ENCODE results near the gene PIF1. TPM values are rescaled to one million over a fixed set of nuclear protein-coding genes. Genes with fewer than 3 reads are reported as not detected.
"Not testable (repeated sequence)": the region's sequence is repeated elsewhere in the genome, so short reads cannot be mapped to it uniquely, and the experiment has no call there.

PIF1 gene
- total RNA-seq, 2 experiments from 2014 or later, result 30.0 to 36.3 TPM

- Mint-ChIP-seq H3K9me3 (ENCODE audit: low read depth) (no peaks in the 10 kb centered on the region), H3K36me3 (ENCODE audit: low read depth) (no peaks in the 10 kb centered on the region), H3K4me1 (no peaks in the 10 kb centered on the region), H3K27ac (no peak overlapping the region), H3K4me3 (no peak overlapping the region), H3K27me3 (peaks cover 3% of the 10 kb centered on the region)
- ATAC-seq, result peak; percentile 86
- peak; percentile 86 for DNase-seq
- ChIA-PET CTCF (interaction anchor here (0.5 to 5.2 kb wide), 34 partner anchors 8 to 664 kb away, joined by 3 to 54 read pairs (median 4); partner anchors contain the start of genes ANKDD1A and PIF1), POLR2A (interaction anchor here (0.6 to 1.0 kb wide), 2 partner anchors 33 to 44 kb away, joined by 3 read pairs; no protein-coding TSS in a partner anchor)
- intact Hi-C loops (cut with DNase I, micrococcal nuclease), result loop anchor here (1.0 to 2.0 kb wide), 3 partner anchors 79 to 123 kb away; no protein-coding TSS in a partner anchor
Observed at GRCh38 chr15:64809649-64810496, 15.6 kb downstream of the PIF1 start.

DNA sequence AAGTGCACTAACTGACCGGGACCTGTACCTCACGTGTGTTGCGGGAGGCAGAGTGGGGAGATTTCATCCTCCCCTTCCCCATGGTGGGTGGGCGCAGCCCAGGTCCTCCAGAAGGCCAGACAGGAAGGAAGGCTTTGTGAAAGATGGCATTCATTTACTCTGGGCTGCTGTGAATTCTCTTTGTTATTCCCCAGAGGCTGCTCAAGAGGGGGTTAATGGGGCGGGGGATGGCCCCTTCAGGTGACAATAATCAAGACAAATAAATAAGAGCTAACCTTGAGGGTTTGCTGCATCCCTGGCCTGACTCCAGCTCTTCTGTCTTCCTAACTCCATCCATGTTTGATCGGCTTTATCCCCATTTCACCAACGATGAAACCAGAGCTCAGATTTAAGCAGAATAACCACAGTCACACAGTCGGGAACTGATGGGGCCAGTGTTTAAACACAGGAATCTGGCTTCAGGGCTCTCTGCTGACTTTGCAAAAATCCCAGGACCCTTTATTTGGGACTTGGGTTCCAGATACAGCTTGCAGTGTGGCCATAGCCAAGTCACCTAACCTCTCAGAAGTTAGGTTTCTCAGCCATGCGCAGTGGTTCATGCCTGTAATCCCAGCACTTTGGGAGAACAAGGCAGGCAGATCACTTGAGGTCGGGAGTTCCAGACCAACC is 16.5 kb downstream of the PIF1 start:
- CTCF ChIA-PET, result interaction anchor here (0.6 to 5.2 kb wide), 20 partner anchors 12 to 584 kb away, joined by 3 to 54 read pairs (median 6); partner anchors contain the start of genes ANKDD1A and PIF1
- Mint-ChIP-seq H3K36me3 (ENCODE audit: low read depth) (no peaks in the 10 kb centered on the region), H3K27ac (peak overlapping the region; percentile 21), H3K4me1 (no peaks in the 10 kb centered on the region), H3K9me3 (ENCODE audit: low read depth) (no peaks in the 10 kb centered on the region), H3K4me3 (no peak overlapping the region), H3K27me3 (peaks cover 3% of the 10 kb centered on the region)
- DNase-seq (no peak), ATAC-seq (no peak)
- POLR2A ChIA-PET, result interaction anchor here (0.6 kb wide), 2 partner anchors 34 to 110 kb away, joined by 3 to 7 read pairs; no protein-coding TSS in a partner anchor
- intact Hi-C loops (cut with DNase I, micrococcal nuclease), result no loop called here

DNA sequence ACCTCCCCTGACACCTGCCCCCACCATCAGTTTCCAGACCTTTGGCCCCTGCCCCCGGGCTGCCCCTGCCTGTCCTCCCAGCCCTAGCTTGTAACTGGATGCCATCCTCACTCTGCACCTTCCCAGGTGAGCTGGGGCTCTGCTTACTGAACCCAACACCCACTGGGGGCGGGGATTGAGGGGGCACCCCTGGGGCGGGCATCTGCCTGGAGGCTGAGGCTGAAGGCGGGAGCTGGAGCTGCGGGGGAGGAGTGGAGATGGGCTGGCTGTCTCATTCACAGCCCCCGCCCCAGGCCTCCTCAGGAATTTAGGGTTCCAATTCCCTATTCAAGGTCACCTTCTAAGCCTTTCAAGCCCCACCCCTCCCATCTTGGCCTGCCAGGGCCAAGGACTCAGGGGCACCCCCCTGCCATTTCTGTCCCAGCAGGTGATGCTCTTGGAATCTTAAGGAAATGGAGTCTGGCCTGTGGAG is 17.7 kb downstream of the PIF1 start:
- Mint-ChIP-seq H3K4me1 (no peaks in the 10 kb centered on the region), H3K9me3 (ENCODE audit: low read depth) (no peaks in the 10 kb centered on the region), H3K36me3 (ENCODE audit: low read depth) (no peaks in the 10 kb centered on the region), H3K4me3 (no peak overlapping the region), H3K27ac (no peak overlapping the region), H3K27me3 (peaks cover 3% of the 10 kb centered on the region)
- intact Hi-C loops (cut with DNase I, micrococcal nuclease), result no loop called here
- ChIA-PET POLR2A (no interaction called here), CTCF (interaction anchor here (0.7 to 5.2 kb wide), 2 partner anchors 13 to 122 kb away, joined by 3 to 54 read pairs; no protein-coding TSS in a partner anchor)
- ATAC-seq, result no peak
- DNase-seq, result no peak

- intact Hi-C loops (cut with DNase I, micrococcal nuclease), result no loop called here
- DNase-seq (no peak), ATAC-seq (no peak)
- ChIA-PET CTCF (interaction anchor here (0.7 to 5.2 kb wide), 3 partner anchors 14 to 122 kb away, joined by 3 to 54 read pairs (median 3); no protein-coding TSS in a partner anchor), POLR2A (no interaction called here)
- H3K9me3 Mint-ChIP-seq (ENCODE audit: low read depth), result no peaks in the 10 kb centered on the region
- no peak overlapping the region for H3K4me3 Mint-ChIP-seq
- H3K36me3 Mint-ChIP-seq (ENCODE audit: low read depth), result no peaks in the 10 kb centered on the region
- H3K27me3 Mint-ChIP-seq, result peaks cover 3% of the 10 kb centered on the region
- no peaks in the 10 kb centered on the region for H3K4me1 Mint-ChIP-seq
- H3K27ac Mint-ChIP-seq, result no peak overlapping the region
Observed at GRCh38 chr15:64807051-64807749, 18.2 kb downstream of the PIF1 start.

DNA sequence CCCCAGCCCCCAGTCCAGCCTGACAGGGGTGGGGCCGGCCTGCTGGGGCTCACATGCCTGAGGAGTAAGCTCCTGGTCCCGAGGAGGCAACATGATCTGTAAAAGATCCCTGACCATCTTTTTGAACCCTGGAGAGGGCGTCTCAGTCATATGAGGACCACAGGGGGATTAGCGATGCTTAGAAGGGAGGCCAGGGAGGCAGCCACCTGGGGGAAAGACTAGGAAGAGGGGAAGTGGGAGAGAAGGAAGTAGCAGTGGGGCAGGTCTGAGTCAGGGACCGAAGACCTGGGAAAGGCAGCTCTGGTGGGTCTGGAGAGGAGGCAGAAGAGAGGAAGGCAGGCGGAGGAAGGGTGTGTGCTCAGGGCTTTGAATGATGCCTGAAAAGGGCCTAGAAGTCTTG is 18.9 kb downstream of the PIF1 start:
- Mint-ChIP-seq H3K27me3 (peaks cover 3% of the 10 kb centered on the region), H3K4me3 (no peak overlapping the region), H3K9me3 (ENCODE audit: low read depth) (no peaks in the 10 kb centered on the region), H3K36me3 (ENCODE audit: low read depth) (no peaks in the 10 kb centered on the region), H3K27ac (no peak overlapping the region), H3K4me1 (no peaks in the 10 kb centered on the region)
- intact Hi-C loops (cut with DNase I, micrococcal nuclease), result no loop called here
- ChIA-PET POLR2A (no interaction called here), CTCF (interaction anchor here (0.7 to 0.8 kb wide), 2 partner anchors 79 to 88 kb away, joined by 3 to 4 read pairs; no protein-coding TSS in a partner anchor)
- ATAC-seq (no peak), DNase-seq (no peak)

- H3K36me3 Mint-ChIP-seq (ENCODE audit: low read depth), result no peaks in the 10 kb centered on the region
- H3K4me1 Mint-ChIP-seq, result no peaks in the 10 kb centered on the region
- no peaks in the 10 kb centered on the region for H3K9me3 Mint-ChIP-seq (ENCODE audit: low read depth)
- no peak for ATAC-seq
- ChIA-PET CTCF (no interaction called here), POLR2A (no interaction called here)
- peaks cover 3% of the 10 kb centered on the region for H3K27me3 Mint-ChIP-seq
- DNase-seq, result no peak
- H3K4me3 Mint-ChIP-seq, result no peak overlapping the region
- intact Hi-C loops (cut with DNase I, micrococcal nuclease), result no loop called here
- no peak overlapping the region for H3K27ac Mint-ChIP-seq
Observed at GRCh38 chr15:64804619-64805018, 20.8 kb downstream of the PIF1 start.

DNA sequence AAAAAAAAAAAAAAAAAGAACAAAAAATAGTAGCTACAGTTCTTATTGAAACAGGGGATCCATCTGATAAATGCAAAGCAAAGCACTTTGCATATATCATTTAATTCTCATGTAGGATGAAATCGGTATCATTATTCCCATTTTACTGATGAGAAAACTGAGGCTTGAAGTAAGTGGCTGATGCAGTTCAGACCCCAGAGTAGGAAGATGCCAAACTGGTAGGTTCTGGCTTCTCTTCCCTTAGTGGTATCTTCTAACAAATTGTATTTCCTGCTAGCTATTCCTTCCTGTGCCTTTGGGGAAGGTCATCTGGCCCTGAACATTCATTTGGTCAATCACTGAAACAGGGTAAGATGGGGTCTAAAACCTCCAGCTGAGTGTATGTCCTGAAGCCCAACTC is 21.9 kb downstream of the PIF1 start:
- Mint-ChIP-seq H3K36me3 (ENCODE audit: low read depth) (no peaks in the 10 kb centered on the region), H3K27me3 (no peaks in the 10 kb centered on the region), H3K9me3 (ENCODE audit: low read depth) (no peaks in the 10 kb centered on the region), H3K27ac (no peak overlapping the region), H3K4me1 (no peaks in the 10 kb centered on the region), H3K4me3 (no peak overlapping the region)
- intact Hi-C loops (cut with DNase I, micrococcal nuclease), result no loop called here
- ChIA-PET CTCF (interaction anchor here (0.8 to 1.1 kb wide), 3 partner anchors 25 to 78 kb away, joined by 3 read pairs; no protein-coding TSS in a partner anchor), POLR2A (no interaction called here)
- no peak for DNase-seq
- ATAC-seq, result no peak

DNA sequence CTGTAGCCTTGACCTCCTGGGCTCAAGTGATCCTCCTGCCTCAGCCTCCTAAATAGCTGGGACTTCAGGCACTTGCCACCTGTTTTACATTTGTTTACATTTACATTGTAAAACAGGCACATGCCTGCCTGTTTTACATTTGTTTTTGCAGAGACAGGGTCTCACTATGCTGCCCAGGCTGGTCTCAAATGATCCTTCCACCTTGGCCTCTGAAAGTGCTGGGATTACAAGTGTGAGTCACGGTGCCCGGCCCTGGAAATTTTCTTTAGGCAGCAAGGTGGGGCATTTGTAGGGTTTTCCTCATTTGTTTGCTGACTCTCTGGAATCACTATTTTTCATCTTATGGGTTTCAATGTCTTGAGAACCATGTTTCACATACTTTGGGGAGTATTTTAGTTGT is 25.0 kb downstream of the PIF1 start:
- Mint-ChIP-seq H3K4me1 (no peaks in the 10 kb centered on the region), H3K27ac (no peak overlapping the region), H3K27me3 (no peaks in the 10 kb centered on the region), H3K9me3 (ENCODE audit: low read depth) (no peaks in the 10 kb centered on the region), H3K36me3 (ENCODE audit: low read depth) (no peaks in the 10 kb centered on the region), H3K4me3 (no peak overlapping the region)
- ChIA-PET CTCF (interaction anchor here (0.8 to 1.1 kb wide), 2 partner anchors 14 to 147 kb away, joined by 3 read pairs; no protein-coding TSS in a partner anchor), POLR2A (no interaction called here)
- DNase-seq (no peak), ATAC-seq (no peak)
- intact Hi-C loops (cut with DNase I, micrococcal nuclease), result no loop called here

- POLR2A ChIA-PET; H3K36me3 Mint-ChIP-seq (ENCODE audit: low read depth); H3K4me1 Mint-ChIP-seq; intact Hi-C loops (cut with DNase I, micrococcal nuclease); H3K4me3 Mint-ChIP-seq; H3K27ac Mint-ChIP-seq; CTCF ChIA-PET; DNase-seq; ATAC-seq; H3K27me3 Mint-ChIP-seq; H3K9me3 Mint-ChIP-seq (ENCODE audit: low read depth): not testable (repeated sequence)
Observed at GRCh38 chr15:64798905-64799304, 26.5 kb downstream of the PIF1 start.

DNA sequence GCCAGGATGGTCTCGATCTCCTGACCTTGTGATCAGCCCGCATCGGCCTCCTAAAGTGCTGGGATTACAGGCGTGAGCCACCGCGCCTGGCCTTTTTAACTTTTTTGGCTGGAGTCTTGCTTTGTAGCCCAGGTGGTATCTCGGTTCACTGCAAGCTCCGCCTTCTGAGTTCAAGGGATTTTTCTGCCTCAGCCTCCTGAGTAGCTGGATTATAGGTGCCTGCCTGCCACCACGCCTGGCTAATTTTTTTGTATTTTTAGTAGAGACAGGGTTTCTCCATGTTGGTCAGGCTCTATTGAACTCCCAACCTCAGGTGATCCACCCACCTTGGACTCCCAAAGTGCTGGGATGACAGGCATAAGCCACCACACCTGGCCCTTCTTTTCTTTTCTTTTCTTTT is 29.5 kb downstream of the PIF1 start:
- DNase-seq; H3K4me3 Mint-ChIP-seq; H3K27me3 Mint-ChIP-seq; H3K36me3 Mint-ChIP-seq (ENCODE audit: low read depth); H3K27ac Mint-ChIP-seq; POLR2A ChIA-PET; H3K9me3 Mint-ChIP-seq (ENCODE audit: low read depth); ATAC-seq; H3K4me1 Mint-ChIP-seq; intact Hi-C loops (cut with DNase I, micrococcal nuclease): not testable (repeated sequence)
- CTCF ChIA-PET, result interaction anchor here (0.7 to 1.4 kb wide), 2 partner anchors 15 to 45 kb away, joined by 3 to 7 read pairs; no protein-coding TSS in a partner anchor

DNA sequence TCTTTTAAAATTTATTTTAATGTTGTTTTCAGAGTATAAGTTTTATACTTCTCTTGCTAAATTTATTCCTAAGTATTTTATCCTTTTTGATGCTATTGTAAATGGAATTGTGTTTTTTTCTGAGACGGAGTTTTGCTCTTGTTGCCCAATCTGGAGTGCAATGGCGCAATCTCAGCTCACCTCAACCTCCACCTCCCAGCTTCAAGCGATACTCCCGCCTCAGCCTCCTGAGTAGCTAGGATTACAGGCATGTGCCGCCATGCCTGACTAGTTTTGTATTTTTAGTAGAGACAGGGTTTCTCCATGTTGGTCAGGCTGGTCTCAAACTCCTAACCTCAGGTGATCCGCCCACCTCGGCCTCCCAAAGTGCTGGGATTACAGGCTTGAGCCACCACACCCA is 30.1 kb downstream of the PIF1 start:
- H3K27me3 Mint-ChIP-seq; H3K9me3 Mint-ChIP-seq (ENCODE audit: low read depth); H3K4me3 Mint-ChIP-seq; ATAC-seq; POLR2A ChIA-PET; H3K36me3 Mint-ChIP-seq (ENCODE audit: low read depth); H3K4me1 Mint-ChIP-seq; intact Hi-C loops (cut with DNase I, micrococcal nuclease); DNase-seq; H3K27ac Mint-ChIP-seq: not testable (repeated sequence)
- CTCF ChIA-PET, result interaction anchor here (1.4 kb wide), 1 partner anchor 15 kb away, joined by 7 read pairs; no protein-coding TSS in a partner anchor
